Panc1 (cell line): Measurements from ENCODE around the gene HTR4. TPM values are rescaled to one million over a fixed set of nuclear protein-coding genes. Genes with fewer than 3 reads are reported as not detected.

Experiments used
- ATAC-seq: fragments of 200-7000 bp; cut with Tn5 transposase; 2 replicates; pipeline ENCODE4 v1.9.1; 2020; ENCODE audit warnings: mild to moderate bottlenecking, moderate library complexity
- BruUV-seq: library from RNA; stranded (reverse); fragments of 400-500 nt; replicated peaks from 2 replicates; lab custom pipeline; 2021; lab: Mats Ljungman, UMichigan
- CTCF ChIA-PET: fragments of 300-600 bp; sonication (Branson Sonifier 250); formaldehyde crosslinking; loops from one replicate; lab custom pipeline; 2022; ENCODE audit warnings: antibody characterized with exemption; lab: Charles Lee
- POLR2A ChIA-PET: fragments of 300-600 bp; sonication (Branson Sonifier 250); formaldehyde crosslinking; loops from one replicate; lab custom pipeline; 2022; ENCODE audit warnings: antibody characterized with exemption; lab: Charles Lee
- DNase-seq: peaks from one replicate; pipeline ENCODE4 v3.0.0-alpha.2; 2010; ENCODE audit warnings: low read depth, low spot score
- H3K27ac ChIP-seq: 2 replicates; pipeline ENCODE4 v1.5.1; 2011; ENCODE audit warnings: mild to moderate bottlenecking, low read length, inconsistent platforms
- H3K27me3 ChIP-seq: fragments of 200-500 bp; sonication (Bioruptor generic); 2 replicates; pipeline ENCODE4 v1.6.0; 2014; ENCODE audit warnings: low read length, inconsistent platforms; ENCODE audit not compliant: control insufficient read depth, insufficient read depth
- H3K36me3 ChIP-seq: fragments of 200-500 bp; sonication (Bioruptor generic); 2 replicates; pipeline ENCODE4 v1.5.1; 2014; ENCODE audit warnings: inconsistent platforms, mild to moderate bottlenecking, low read length, moderate library complexity; ENCODE audit not compliant: control insufficient read depth, insufficient read depth
- H3K4me1 ChIP-seq: 2 replicates; pipeline ENCODE4 v1.5.1; 2011; ENCODE audit warnings: inconsistent platforms, mild to moderate bottlenecking, low read length, moderate library complexity; ENCODE audit not compliant: control insufficient read depth, insufficient read depth
- H3K4me3 ChIP-seq, 2 experiments: 2 replicates each; pipeline ENCODE4 v1.5.1; 2011 to 2012; ENCODE audit warnings: low read depth in 2 of 2, low read length in 2 of 2, mild to moderate bottlenecking in 2 of 2, inconsistent platforms in 1 of 2, moderate library complexity in 1 of 2
- H3K9me3 ChIP-seq: fragments of 200-500 bp; sonication (Bioruptor generic); 2 replicates; pipeline ENCODE4 v1.5.1; 2014; ENCODE audit warnings: low read depth, mild to moderate bottlenecking, inconsistent platforms, low read length, moderate library complexity; ENCODE audit not compliant: control insufficient read depth, insufficient read depth
- POLR2AphosphoS5 ChIP-seq: IDR thresholded peaks from 2 replicates; pipeline ENCODE4 v1.6.1; 2012; ENCODE audit warnings: mild to moderate bottlenecking, low read depth, low read length, moderate library complexity
- SIN3A ChIP-seq: IDR thresholded peaks from 2 replicates; pipeline ENCODE4 v1.6.1; 2012; ENCODE audit warnings: low read depth, mild to moderate bottlenecking, low read length, moderate library complexity, borderline replicate concordance; ENCODE audit not compliant: insufficient read depth
- TCF7L2 ChIP-seq: IDR thresholded peaks from 2 replicates; pipeline ENCODE4 v1.6.1; 2011; ENCODE audit warnings: mild to moderate bottlenecking, low read depth, low read length, inconsistent platforms
- in situ Hi-C: cut with HindIII; loops from 2 replicates; pipeline ENCODE4 v1.10.0; 2016; ENCODE audit warnings: low sequenced_read_pairs, low pct_unique_long_range_greater_than_20kb
- intact Hi-C: fragments of 100-400 bp; cut with micrococcal nuclease; formaldehyde crosslinking; loops from one replicate; pipeline ENCODE4 v1.10.0; 2022; ENCODE audit not compliant: unreplicated experiment
- total RNA-seq: library from RNA; stranded (reverse); gene quantifications from one replicate; pipeline ENCODE4 v1.2.1, GENCODE V29; 2021; ENCODE audit not compliant: unreplicated experiment
- TF ChIP-seq, protein P1 (sequence below): fragments of 450-650 bp; IDR thresholded peaks from 2 replicates; pipeline ENCODE4 v1.5.1; 2017; ENCODE audit warnings: mild to moderate bottlenecking
- TF ChIP-seq, protein P2 (sequence below), 2 experiments: IDR thresholded peaks; 2 replicates each; pipeline ENCODE4 v1.6.1; 2011 to 2012; ENCODE audit warnings: low read depth in 2 of 2, control low read depth in 1 of 2, low read length in 1 of 2, mild to moderate bottlenecking in 1 of 2, moderate library complexity in 1 of 2; ENCODE audit not compliant: insufficient read depth in 1 of 2

Gene HTR4
- total RNA-seq, 1 experiment from 2014 or later = not detected

DNA sequence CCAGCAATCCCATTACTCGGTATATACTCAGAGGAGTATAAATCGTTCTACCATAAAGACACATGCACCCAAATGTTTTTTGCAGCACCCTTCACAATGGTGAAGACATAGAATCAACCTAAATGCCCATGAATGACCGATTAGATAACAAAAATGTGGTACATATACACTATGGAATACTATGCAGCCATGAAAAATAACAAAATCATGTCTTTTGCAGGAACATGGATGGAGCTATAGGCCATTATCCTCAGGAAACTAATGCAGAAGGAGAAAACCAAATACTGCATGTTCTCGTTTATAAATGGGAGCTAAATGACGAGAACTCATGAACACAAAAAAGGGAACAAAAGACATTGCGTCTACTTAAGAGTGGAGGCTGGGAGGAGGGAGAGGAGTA is 114.5 kb downstream of the HTR4 start:
- no TSS peak for BruUV-seq

DNA sequence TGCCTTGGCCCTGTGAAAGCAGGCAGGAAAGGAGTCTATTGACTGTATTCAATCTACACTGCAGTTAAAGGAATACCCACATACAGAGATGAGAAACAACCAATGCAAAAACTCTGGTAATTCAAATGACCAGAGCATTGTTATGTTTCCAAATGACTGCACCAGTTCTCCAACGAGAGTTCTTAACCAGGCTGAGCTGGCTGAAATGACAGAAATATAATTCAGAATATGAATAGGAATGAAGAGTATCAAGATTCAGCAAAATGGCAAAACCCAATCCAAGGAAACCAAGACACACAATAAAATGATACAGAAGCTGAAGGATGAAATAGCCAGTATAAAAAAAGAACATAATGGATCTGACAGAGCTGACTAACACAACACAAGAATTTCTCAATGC is 119.1 kb downstream of the HTR4 start:
- ChIA-PET POLR2A (no interaction called here), CTCF (no interaction called here)
- intact Hi-C loops (no loop called here), in situ Hi-C loops (no loop called here)
- H3K4me1 ChIP-seq = no peaks in the 10 kb centered on the region
- H3K9me3 ChIP-seq = no peaks in the 10 kb centered on the region
- H3K27ac ChIP-seq = no peak overlapping the region
- DNase-seq = no peak
- TF ChIP-seq POLR2AphosphoS5 = no peak
- TF ChIP-seq SIN3A = no peak
- no peak for TF ChIP-seq TCF7L2
- TF ChIP-seq, protein P1, sequence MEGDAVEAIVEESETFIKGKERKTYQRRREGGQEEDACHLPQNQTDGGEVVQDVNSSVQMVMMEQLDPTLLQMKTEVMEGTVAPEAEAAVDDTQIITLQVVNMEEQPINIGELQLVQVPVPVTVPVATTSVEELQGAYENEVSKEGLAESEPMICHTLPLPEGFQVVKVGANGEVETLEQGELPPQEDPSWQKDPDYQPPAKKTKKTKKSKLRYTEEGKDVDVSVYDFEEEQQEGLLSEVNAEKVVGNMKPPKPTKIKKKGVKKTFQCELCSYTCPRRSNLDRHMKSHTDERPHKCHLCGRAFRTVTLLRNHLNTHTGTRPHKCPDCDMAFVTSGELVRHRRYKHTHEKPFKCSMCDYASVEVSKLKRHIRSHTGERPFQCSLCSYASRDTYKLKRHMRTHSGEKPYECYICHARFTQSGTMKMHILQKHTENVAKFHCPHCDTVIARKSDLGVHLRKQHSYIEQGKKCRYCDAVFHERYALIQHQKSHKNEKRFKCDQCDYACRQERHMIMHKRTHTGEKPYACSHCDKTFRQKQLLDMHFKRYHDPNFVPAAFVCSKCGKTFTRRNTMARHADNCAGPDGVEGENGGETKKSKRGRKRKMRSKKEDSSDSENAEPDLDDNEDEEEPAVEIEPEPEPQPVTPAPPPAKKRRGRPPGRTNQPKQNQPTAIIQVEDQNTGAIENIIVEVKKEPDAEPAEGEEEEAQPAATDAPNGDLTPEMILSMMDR = no peak
- TF ChIP-seq, protein P2, sequence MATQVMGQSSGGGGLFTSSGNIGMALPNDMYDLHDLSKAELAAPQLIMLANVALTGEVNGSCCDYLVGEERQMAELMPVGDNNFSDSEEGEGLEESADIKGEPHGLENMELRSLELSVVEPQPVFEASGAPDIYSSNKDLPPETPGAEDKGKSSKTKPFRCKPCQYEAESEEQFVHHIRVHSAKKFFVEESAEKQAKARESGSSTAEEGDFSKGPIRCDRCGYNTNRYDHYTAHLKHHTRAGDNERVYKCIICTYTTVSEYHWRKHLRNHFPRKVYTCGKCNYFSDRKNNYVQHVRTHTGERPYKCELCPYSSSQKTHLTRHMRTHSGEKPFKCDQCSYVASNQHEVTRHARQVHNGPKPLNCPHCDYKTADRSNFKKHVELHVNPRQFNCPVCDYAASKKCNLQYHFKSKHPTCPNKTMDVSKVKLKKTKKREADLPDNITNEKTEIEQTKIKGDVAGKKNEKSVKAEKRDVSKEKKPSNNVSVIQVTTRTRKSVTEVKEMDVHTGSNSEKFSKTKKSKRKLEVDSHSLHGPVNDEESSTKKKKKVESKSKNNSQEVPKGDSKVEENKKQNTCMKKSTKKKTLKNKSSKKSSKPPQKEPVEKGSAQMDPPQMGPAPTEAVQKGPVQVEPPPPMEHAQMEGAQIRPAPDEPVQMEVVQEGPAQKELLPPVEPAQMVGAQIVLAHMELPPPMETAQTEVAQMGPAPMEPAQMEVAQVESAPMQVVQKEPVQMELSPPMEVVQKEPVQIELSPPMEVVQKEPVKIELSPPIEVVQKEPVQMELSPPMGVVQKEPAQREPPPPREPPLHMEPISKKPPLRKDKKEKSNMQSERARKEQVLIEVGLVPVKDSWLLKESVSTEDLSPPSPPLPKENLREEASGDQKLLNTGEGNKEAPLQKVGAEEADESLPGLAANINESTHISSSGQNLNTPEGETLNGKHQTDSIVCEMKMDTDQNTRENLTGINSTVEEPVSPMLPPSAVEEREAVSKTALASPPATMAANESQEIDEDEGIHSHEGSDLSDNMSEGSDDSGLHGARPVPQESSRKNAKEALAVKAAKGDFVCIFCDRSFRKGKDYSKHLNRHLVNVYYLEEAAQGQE (IDR thresholded peaks at IDR 0.05; ENCODE audit: insufficient read depth in 1 of 2, low read depth in 2 of 2, low read length in 1 of 2) = no peak
- BruUV-seq = no TSS peak
- H3K27me3 ChIP-seq = no peaks in the 10 kb centered on the region
- H3K4me3 ChIP-seq = no peak overlapping the region
- H3K36me3 ChIP-seq = no peaks in the 10 kb centered on the region
- ATAC-seq = no peak

More for the DNA sequence above, 114.5 kb downstream of the HTR4 start:
- Histone ChIP-seq H3K36me3 (no peaks in the 10 kb centered on the region), H3K9me3 (no peaks in the 10 kb centered on the region), H3K4me3 (no peak overlapping the region), H3K4me1 (no peaks in the 10 kb centered on the region), H3K27me3 (no peaks in the 10 kb centered on the region), H3K27ac (no peak overlapping the region)
- TF ChIP-seq, protein P1 = no peak
- TF ChIP-seq TCF7L2 (no peak), SIN3A (no peak), POLR2AphosphoS5 (no peak)
- TF ChIP-seq, protein P2 (IDR thresholded peaks at IDR 0.05; ENCODE audit: insufficient read depth in 1 of 2, low read depth in 2 of 2, low read length in 1 of 2) = no peak
- ATAC-seq = no peak
- in situ Hi-C loops (no loop called here), intact Hi-C loops (no loop called here)
- CTCF ChIA-PET = no interaction called here
- POLR2A ChIA-PET = no interaction called here
- DNase-seq = no peak
